ENCODE results near the gene GSTCD. TPM values are rescaled to one million over a fixed set of nuclear protein-coding genes. Genes with fewer than 3 reads are reported as not detected.

Gene GSTCD
- total RNA-seq, 1 experiment from 2014 or later, result 21.3 TPM

DNA sequence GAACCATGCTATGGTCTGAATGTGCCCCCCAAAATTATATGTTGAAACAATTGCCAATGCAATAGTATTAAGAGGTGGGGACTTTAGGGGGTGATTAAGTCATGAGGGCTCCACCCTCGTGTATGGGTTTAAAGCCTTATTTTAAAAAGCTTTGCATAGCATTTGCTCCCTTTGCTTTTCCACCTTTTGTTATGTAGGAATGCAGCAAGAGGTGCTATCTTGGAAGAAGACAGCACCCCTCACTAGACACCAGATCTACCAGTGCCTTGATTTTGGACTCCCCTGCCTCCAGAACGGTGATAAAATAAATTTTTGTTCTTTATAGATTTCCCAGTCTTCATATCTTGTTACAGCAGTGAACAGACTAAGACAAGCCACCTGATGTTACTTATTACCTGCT lies 163.4 kb downstream of the GSTCD start:
- H3K27me3 ChIP-seq (replicated peaks; ENCODE audit: control insufficient read depth, insufficient read depth, low read length), result no peaks in the 10 kb centered on the region
- H3K27ac Mint-ChIP-seq (ENCODE audit: unreplicated experiment), result no peak overlapping the region
- ChIA-PET POLR2A (no interaction called here), CTCF (no interaction called here)
- no peaks in the 10 kb centered on the region for H3K27me3 Mint-ChIP-seq (ENCODE audit: insufficient read depth, unreplicated experiment)
- no peak overlapping the region for H3K4me3 Mint-ChIP-seq (ENCODE audit: unreplicated experiment)
- no peaks in the 10 kb centered on the region for H3K4me1 ChIP-seq
- no peaks in the 10 kb centered on the region for H3K4me1 Mint-ChIP-seq (ENCODE audit: low read depth, unreplicated experiment)
- H3K9me3 ChIP-seq, result no peaks in the 10 kb centered on the region
- intact Hi-C loops (cut with micrococcal nuclease; ENCODE audit: unreplicated experiment), result no loop called here
- no peaks in the 10 kb centered on the region for H3K36me3 Mint-ChIP-seq (ENCODE audit: insufficient read depth, unreplicated experiment)
- H3K9me3 Mint-ChIP-seq (ENCODE audit: unreplicated experiment), result no peaks in the 10 kb centered on the region
- no peak overlapping the region for H3K4me3 ChIP-seq (ENCODE audit: low read depth, low read length)
- no TSS peak for BruUV-seq (replicated peaks)
- no peaks in the 10 kb centered on the region for H3K36me3 ChIP-seq (ENCODE audit: control insufficient read depth, insufficient read depth, low read length)
- no peak for DNase-seq
- TF ChIP-seq, protein P1, sequence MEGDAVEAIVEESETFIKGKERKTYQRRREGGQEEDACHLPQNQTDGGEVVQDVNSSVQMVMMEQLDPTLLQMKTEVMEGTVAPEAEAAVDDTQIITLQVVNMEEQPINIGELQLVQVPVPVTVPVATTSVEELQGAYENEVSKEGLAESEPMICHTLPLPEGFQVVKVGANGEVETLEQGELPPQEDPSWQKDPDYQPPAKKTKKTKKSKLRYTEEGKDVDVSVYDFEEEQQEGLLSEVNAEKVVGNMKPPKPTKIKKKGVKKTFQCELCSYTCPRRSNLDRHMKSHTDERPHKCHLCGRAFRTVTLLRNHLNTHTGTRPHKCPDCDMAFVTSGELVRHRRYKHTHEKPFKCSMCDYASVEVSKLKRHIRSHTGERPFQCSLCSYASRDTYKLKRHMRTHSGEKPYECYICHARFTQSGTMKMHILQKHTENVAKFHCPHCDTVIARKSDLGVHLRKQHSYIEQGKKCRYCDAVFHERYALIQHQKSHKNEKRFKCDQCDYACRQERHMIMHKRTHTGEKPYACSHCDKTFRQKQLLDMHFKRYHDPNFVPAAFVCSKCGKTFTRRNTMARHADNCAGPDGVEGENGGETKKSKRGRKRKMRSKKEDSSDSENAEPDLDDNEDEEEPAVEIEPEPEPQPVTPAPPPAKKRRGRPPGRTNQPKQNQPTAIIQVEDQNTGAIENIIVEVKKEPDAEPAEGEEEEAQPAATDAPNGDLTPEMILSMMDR (IDR thresholded peaks at IDR 0.05; ENCODE audit: insufficient read depth in 1 of 2, low read depth in 1 of 2, low read length in 1 of 2, severe bottlenecking in 1 of 2, unreplicated experiment in 1 of 2), result no peak

DNA sequence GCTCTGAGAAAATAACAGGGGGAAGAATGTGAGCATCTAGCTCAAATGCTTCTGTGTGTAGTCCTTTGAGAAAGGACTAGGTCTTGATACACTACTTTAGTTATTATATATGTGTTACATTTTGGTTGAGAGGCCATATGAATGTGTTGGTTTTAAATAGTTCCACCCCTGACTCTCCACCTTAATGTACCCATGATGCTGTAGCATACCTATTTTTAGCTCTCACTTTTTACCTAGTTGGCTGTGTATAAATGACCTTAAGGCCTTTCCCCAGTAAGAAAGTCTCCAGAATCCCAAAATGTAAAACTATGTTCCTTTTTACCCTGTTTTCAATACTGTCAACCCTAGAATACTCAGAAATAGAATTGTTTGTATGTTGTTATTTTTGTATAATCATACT lies 166.6 kb downstream of the GSTCD start:
- POLR2A ChIA-PET, result no interaction called here
- intact Hi-C loops (cut with micrococcal nuclease; ENCODE audit: unreplicated experiment), result no loop called here
- BruUV-seq (replicated peaks), result no TSS peak

DNA sequence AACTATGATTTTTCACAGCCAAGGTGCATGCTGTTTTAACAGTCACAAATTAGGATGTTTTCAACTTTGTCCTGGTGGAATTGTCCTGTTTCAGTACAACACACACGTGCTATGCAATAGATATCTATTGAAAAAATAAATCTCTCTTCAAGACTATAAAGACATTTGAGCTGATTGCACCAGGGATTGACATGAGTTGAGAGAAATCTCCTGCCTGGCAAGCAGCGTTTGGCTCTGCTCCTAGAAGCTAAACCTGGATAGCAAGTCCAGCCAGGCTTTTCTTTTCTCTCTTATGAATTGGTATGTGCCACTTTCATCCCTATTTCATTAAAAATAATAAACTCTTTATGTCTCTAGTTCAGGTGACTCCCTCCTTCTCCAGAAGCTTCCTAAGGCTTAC lies 170.1 kb downstream of the GSTCD start:
- DNase-seq, result no peak
- H3K4me1 Mint-ChIP-seq (ENCODE audit: low read depth, unreplicated experiment), result no peaks in the 10 kb centered on the region
- Histone ChIP-seq H3K4me3 (ENCODE audit: low read depth, low read length) (no peak overlapping the region), H3K4me1 (no peaks in the 10 kb centered on the region), H3K36me3 (ENCODE audit: control insufficient read depth, insufficient read depth, low read length) (no peaks in the 10 kb centered on the region), H3K27me3 (replicated peaks; ENCODE audit: control insufficient read depth, insufficient read depth, low read length) (no peaks in the 10 kb centered on the region), H3K9me3 (no peaks in the 10 kb centered on the region)
- POLR2A ChIA-PET, result interaction anchor here (0.6 kb wide), 1 partner anchor 366 kb away, joined by 4 read pairs; no protein-coding TSS in a partner anchor
- no peaks in the 10 kb centered on the region for H3K9me3 Mint-ChIP-seq (ENCODE audit: unreplicated experiment)
- no TSS peak for BruUV-seq (replicated peaks)
- H3K27me3 Mint-ChIP-seq (ENCODE audit: insufficient read depth, unreplicated experiment), result peaks cover 2% of the 10 kb centered on the region
- H3K4me3 Mint-ChIP-seq (ENCODE audit: unreplicated experiment), result no peak overlapping the region
- H3K27ac Mint-ChIP-seq (ENCODE audit: unreplicated experiment), result no peak overlapping the region
- intact Hi-C loops (cut with micrococcal nuclease; ENCODE audit: unreplicated experiment), result no loop called here
- H3K36me3 Mint-ChIP-seq (ENCODE audit: insufficient read depth, unreplicated experiment), result no peaks in the 10 kb centered on the region
- TF ChIP-seq, protein P1 (IDR thresholded peaks at IDR 0.05; ENCODE audit: insufficient read depth in 1 of 2, low read depth in 1 of 2, low read length in 1 of 2, severe bottlenecking in 1 of 2, unreplicated experiment in 1 of 2), result no peak
- CTCF ChIA-PET, result no interaction called here

More for the DNA sequence above, 166.6 kb downstream of the GSTCD start:
- Histone ChIP-seq H3K9me3 (no peaks in the 10 kb centered on the region), H3K27me3 (replicated peaks; ENCODE audit: control insufficient read depth, insufficient read depth, low read length) (no peaks in the 10 kb centered on the region), H3K36me3 (ENCODE audit: control insufficient read depth, insufficient read depth, low read length) (no peaks in the 10 kb centered on the region), H3K4me1 (no peaks in the 10 kb centered on the region), H3K4me3 (ENCODE audit: low read depth, low read length) (no peak overlapping the region)
- CTCF ChIA-PET, result no interaction called here
- Mint-ChIP-seq H3K36me3 (ENCODE audit: insufficient read depth, unreplicated experiment) (no peaks in the 10 kb centered on the region), H3K4me3 (ENCODE audit: unreplicated experiment) (no peak overlapping the region), H3K27ac (ENCODE audit: unreplicated experiment) (no peak overlapping the region), H3K9me3 (ENCODE audit: unreplicated experiment) (no peaks in the 10 kb centered on the region), H3K27me3 (ENCODE audit: insufficient read depth, unreplicated experiment) (no peaks in the 10 kb centered on the region), H3K4me1 (ENCODE audit: low read depth, unreplicated experiment) (no peaks in the 10 kb centered on the region)
- no peak for DNase-seq
- TF ChIP-seq, protein P1 (IDR thresholded peaks at IDR 0.05; ENCODE audit: insufficient read depth in 1 of 2, low read depth in 1 of 2, low read length in 1 of 2, severe bottlenecking in 1 of 2, unreplicated experiment in 1 of 2), result no peak
